Left hindlimb (tissue), 1 donor: ENCODE results near the gene CACNA1B.

ENCODE experiments used
- DNase-seq: peaks from one replicate; pipeline ENCODE4 v3.0.0-alpha.2; 2018

Gene CACNA1B

GRCh38 chr9:138044485-138045383 lies 167.2 kb downstream of the CACNA1B start:
- DNase-seq = no peak

DNA sequence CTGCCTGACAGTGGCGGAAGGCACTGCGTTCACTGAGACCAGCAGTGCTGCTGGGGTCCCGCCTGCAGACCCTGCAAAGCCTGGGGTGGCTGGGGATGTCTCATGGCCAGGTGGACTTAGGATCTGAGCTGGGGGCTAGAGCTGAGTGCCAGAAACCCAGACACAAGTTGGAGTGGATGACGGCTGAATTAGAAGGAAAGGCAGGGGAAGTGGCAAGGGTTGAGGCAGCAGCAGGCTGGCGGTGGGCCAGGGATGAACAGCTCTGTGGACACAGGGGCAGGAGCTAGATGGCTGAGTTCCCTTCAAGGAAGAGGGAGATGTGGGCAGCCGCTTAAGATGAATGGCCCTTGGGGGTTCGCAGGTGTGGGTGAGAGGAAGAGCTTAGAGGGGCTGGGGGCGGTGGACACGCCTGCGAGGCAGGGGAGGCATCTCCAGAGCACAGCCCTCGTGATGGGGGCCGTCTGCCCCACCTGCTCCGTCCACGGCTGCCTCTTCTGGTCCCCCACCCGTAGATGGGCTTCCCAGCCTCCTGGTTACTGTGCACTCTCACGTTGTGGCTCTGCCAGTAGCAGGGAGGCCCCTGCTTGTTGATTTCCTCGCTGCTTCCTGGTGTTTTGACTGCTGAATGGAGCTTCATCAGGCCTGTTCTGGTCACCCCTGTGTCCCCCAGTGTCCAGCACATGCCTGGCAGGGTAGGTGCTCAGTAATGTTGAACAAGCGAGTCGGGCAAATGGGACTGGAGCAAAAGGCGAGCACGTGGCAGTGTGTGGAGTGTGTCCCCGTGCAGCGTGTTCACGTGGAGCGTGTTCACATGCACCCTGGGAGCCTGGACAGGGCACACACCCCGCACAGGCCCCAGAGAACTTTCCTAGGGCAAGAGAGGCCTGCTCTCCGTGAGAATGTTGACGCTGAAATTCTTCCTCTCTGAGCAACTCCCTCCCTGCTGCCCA lies 168.2 kb downstream of the CACNA1B start:
- no peak for DNase-seq

GRCh38 chr9:138046641-138047301 lies 169.2 kb downstream of the CACNA1B start:
- DNase-seq = no peak

DNA sequence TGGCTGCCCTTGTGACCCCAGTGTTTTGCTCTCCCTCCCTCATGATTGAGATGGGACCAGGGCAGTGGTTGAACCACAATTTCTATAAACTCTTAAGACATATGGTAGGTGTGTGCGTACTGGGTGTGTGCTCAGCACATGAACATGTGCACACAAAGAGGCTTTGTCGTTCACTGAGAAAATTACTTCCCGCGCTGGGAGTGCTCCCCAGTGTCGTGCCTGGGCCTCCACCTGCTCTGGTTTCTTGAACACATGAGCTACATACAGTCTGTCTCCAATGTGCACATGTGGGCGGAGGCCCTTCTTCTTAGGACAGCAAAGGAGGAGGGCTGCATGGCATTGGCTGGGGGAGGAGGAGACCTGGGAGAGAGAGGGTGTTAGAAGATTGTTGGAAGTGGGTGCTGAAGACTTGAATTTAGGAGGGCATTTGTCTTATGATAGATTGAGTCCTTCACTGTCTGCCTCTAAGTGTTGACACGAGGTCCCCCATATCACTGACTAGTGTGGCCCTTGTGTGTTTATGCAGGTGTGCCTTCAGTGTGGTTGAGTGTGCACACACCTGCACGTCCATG lies 170.0 kb downstream of the CACNA1B start:
- no peak for DNase-seq

DNA sequence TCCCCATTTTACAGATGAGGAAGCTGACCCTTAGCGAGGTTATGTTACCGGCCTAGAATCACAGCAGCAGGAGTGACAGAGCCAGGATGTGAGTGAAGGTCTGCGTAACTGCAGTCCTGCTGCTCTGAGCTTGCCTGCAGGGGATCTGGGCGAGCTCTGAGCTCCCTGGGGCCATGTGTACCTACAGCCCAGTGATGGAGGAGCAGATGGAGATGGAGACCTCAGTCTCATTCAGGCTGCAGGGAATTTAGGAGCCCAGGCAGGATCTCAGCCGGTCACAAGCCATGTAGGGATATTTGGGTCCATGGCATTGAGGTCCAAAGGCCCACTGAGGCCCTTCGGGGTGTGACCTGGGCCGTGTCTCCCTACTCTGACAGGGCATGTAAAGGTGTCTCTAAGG lies 170.6 kb downstream of the CACNA1B start:
- DNase-seq = no peak

DNA sequence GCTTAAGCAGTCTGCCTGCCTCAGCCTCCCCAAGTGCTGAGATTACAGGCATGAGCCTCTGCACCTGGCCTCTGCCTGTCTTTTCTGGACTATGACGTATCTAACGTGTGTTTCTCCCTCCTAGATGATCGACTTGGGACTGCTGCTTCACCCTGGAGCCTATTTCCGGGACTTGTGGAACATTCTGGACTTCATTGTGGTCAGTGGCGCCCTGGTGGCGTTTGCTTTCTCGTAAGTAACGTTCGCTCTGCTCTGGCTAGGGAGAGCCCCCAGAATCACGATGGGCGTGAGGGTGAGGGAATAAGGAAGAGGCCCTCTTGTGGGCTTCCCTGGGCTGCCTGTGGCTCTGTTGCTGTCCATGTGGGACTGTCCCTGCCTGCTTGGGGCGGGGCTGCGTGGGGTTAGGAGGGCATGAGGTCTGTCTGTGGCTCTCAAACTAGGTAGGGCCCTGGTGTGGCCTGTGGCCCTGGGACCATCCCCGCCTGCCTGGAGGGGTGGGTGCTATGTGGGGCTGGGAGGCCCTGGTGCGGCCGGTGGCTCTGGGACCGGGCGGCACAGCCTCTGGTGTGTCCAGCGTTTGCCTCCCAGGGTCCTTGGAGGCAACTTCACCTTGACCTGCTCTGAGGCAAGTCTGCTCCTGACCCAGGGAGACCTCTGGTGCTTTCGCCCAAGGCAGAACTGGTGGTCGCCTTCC lies 171.7 kb downstream of the CACNA1B start:
- DNase-seq = no peak

- DNase-seq = no peak
Measured at GRCh38 chr9:138049779-138050471, 172.3 kb downstream of the CACNA1B start.

- no peak for DNase-seq
Measured at GRCh38 chr9:138050472-138051330, 173.1 kb downstream of the CACNA1B start.

DNA sequence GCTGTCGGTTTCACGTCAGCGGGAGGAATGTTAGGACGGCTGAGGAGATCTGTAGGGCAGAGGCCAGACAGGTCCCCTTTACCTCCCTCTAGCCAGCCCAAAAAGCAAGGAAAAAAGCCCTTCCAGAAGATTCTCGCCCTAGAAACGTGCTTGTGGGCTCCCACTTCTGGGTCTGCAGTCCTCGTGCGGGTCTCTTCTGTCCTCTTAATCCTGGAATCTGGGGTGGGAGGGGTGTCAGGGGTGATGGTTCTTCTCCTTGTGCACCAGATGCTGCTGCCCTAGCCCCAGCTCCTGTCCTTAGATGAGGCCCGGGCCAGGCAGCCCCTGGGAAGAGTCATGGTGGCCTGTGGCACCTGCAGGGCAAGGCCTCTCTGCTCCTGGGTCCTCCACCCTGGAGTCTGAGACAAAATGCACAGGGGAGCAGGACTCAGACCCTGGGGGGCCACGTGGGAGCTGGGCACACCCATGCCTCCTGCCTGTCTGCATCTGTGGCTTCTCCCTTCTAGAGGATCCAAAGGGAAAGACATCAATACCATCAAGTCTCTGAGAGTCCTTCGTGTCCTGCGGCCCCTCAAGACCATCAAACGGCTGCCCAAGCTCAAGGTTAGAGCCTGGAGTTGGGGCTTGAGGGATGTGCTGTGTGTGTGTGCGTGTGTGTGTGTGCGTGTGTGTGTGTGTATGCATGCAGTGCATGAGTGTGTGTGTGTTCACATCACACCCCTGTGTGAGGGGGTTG lies 174.2 kb downstream of the CACNA1B start:
- DNase-seq = no peak

GRCh38 chr9:138052322-138052615 lies 174.7 kb downstream of the CACNA1B start:
- DNase-seq = no peak

DNA sequence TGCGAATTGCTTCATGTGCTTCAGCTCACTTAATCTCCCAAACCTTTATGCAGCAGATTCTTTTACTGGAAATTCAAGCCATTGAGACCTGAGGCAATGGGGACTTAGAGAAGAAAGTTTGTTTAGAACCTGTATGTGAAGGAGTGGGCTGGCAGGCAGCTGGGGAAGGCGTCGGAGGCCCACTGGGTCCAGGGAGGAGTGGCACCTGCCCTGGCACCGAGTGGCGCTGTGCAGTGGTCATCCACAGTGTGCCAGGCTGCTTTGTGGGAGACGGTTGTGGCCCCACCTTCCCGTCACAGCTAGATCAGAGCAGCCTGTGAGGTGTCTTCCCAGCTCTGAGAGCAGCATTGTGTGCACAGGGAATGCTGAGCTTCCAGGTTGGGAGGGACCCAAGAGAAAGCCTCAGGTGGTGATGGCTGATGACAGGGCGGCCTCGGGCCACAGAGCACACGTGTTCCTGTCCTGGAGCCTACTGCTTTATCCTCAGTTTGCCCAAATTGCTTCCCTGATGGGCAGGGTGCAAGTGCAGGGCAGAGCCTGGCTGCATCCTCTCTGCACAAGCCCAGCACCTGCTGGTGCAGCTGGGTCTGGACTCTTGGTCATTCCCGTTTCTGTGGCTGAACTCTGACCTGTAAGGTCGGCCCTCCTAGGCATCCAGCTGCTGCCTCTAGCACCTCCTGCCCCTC lies 175.2 kb downstream of the CACNA1B start:
- DNase-seq = no peak

DNA sequence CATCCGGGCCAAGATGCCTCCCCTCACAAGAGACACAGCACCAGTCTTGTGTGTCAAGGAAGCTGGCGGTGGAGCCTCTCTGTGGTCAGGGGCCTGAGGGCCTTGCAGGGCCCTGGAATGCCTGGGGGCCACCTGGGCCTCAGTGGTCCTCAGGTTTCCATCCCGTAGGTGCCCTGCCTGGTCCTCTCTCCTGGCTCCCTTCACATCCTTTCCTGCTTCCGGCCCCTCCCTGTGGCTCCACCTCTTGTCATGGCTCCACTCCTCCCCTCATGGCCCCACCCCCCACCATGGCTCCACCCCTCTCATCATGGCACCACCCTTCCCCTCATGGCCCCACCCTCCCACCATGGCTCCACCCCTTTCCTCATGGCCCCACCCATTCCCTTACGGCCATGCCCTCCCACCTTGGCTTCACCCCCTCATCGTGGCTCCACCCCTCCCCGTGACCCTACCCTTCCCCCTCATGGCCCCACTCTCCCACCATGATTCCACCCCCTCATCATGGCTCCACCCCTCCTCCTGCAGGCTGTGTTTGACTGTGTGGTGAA lies 175.8 kb downstream of the CACNA1B start:
- DNase-seq = no peak

DNA sequence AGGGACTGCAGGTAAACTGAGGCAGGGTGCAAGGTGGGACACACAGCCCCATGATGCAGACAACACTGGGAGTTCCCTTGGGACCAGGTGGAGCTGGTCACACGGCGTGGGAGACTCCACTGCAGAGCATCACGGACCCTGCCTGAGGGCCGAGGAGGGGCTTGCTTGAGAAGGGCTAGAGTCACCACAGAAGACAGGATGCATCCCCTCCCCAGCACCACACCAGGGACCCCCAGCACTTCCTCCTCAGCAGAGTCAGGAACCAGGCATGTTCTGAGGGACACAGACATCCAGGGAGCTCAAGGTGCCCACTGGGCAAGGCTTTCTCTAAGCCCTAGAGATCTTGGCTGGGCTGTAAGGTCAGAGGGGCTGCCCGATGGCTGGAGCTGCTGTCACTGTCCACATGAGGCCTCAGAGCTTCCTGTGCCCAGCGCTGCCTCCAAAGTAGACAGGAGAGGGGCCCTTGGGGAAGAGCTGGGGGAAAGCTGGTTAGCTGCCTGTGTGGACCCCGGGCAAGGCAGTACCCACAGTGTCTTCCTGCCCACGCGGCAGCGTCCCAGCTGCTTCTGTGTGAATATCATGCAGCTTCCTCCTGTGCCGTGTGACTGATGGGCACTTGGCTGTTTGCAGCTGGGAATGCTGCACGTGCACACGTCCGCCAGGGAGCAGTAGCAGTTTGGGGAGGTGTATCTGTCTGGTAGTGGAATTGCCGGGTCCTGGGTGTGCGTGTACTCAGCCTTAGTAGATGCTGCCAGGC lies 176.6 kb downstream of the CACNA1B start:
- no peak for DNase-seq

DNA sequence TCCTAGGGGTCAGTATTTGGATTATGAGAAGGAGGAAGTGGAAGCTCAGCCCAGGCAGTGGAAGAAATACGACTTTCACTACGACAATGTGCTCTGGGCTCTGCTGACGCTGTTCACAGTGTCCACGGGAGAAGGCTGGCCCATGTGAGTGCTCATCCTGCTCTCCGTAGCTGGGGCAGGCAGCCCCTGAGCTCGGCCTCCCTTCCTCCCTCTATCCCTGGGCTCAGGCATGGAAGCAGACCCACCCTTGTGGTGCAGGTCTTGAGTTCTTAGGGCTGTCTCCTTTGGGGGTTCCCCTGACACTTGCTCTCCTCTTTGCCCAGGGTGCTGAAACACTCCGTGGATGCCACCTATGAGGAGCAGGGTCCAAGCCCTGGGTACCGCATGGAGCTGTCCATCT lies 180.1 kb downstream of the CACNA1B start:
- no peak for DNase-seq

GRCh38 chr9:138058181-138058580 lies 180.6 kb downstream of the CACNA1B start:
- DNase-seq = no peak

DNA sequence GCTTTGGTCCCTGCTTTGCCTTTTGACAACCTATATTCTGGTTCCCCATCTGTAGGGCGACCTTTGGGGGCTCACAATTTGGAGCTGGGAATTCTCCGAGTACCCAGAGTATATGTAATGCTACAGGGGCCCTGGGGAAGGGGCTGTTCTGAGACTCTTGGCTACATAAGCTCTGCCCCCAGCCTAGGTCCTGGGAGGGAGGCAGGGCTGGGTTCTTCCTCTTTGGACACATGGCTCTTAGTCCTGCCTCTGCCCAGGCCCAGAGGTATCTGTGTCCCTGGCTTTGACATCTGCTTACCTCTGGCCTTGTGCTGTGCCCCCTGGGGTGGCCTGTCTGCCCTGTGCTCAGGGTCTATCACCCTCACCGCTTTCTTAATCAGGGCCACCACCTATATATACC lies 181.6 kb downstream of the CACNA1B start:
- DNase-seq = no peak

DNA sequence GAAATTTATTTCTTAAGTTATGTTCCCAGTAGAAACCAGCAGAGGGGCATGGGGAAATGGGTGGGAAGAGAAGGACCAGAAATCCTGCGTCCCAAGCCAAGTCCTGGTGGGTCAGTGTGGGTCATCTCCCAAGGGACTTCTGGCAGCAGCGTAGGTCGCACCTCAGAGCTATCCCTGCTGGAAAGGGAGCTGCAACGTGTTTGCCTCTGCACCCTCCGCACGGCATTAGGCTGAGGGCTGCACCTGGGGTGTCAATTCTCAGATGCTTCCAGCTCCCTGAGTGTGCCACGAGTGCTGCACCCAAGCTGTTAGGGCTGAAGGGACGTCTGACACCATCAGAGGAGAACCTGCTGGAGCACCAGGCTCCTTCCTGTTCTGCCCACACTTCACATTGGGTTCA lies 182.8 kb downstream of the CACNA1B start:
- DNase-seq = no peak

DNA sequence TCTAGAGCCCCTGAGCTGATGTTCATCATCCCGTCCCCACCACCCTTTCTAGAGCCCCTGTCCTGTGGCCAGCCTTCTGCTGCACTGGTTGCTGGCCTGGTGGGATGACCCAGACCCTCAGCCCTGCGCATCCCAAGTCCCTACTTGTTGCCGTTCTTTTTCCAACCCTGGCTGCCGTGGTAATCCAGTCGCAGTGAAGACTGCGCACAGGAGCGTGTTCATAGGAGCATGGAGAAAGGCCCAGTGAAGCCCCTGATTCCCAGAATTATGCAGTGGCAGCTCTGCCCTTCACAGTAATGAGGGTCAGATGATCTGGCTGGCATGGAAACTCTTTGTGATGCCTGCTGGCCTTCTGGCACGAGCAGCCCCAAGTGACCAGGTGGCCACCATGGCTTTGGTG lies 183.3 kb downstream of the CACNA1B start:
- no peak for DNase-seq
